HL-60/S4 treated with phorbol 12-myristate 13-acetate at 8.2 ng/mL for 4 days and 3 days (cell line): ENCODE results near the gene RAB6A.
"Not testable (repeated sequence)": the region's sequence is repeated elsewhere in the genome, so short reads cannot be mapped to it uniquely, and the experiment has no call there.

ENCODE experiments used
- in situ Hi-C: fragments of 300-500 bp; cut with MboI; formaldehyde crosslinking; loops from 2 replicates; pipeline ENCODE4 v1.15.0; 2022; ENCODE audit warnings: low sequenced_read_pairs

The RAB6A gene

GRCh38 chr11:73766763-73767162, 5.9 kb upstream of the RAB6A start:
- in situ Hi-C loops, result no loop called here

DNA sequence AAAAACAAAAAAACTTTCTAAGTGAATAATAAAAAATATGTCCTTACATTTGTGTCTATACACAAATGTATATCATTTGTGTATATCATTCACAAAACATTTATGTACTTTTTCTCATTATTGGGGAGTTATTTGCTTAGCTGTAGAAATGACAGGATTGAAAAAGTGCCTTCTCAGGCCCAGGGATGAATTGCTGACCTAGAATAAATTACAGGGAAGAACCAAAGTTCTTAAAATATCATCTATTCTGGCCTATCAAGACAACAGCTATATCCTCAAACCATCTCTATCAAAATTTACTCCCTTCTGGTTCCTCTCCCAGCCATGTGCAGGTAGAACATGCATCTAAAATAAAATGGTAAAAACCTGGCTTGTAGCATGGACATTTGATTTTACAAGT, 1.9 kb upstream of the RAB6A start:
- in situ Hi-C loops, result no loop called here

GRCh38 chr11:73761403-73761945, 600 bp upstream of the RAB6A start:
- in situ Hi-C loops, result no loop called here

DNA sequence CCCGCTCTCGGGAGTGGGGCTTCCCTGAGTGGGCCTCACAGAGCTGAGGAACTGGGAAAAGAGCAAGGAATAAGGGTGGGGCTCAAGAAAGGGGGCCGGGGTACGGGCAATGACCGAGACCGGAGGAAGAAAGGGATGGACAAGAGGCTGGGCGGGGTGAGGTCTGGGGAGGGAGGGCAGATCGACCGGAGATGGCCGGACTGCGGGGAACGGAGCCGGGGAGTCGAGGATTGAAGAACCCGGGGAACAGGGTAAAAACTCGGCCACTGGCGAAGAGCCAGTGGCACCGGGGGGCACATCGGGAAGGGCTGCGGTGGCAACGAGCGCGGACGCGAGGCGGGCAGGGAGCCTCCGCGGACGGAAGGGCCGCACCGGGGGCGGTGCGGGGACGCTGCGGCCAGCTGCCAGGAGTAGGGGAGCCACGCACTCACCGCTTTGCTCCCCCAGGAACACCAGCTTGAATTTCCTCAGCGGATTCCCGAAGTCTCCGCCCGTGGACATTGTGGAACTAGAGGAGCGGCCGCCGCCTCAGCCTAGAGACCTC, 667 bp downstream of the RAB6A start:
- in situ Hi-C loops, result no loop called here

- in situ Hi-C loops, result no loop called here
Observed at GRCh38 chr11:73759610-73760134, 1.2 kb downstream of the RAB6A start.

DNA sequence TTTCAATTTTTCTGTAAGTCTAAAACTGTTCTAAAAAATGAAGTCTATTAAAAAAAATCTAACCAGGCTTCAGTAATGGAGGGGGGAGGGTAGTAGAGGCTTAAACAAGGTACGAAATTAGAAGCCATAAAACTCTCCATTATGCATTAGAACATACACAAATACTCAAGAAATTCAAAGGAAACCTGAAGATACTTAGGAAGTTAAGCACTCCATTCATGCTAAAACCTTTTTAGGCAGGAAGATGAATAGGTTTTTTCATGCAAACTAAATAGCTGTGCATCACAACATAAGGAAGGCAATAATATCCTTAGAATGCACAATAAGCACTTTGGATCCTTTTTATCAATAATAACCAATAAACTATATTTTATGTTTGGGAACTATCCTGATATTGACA, 2.4 kb downstream of the RAB6A start:
- in situ Hi-C loops, result no loop called here

DNA sequence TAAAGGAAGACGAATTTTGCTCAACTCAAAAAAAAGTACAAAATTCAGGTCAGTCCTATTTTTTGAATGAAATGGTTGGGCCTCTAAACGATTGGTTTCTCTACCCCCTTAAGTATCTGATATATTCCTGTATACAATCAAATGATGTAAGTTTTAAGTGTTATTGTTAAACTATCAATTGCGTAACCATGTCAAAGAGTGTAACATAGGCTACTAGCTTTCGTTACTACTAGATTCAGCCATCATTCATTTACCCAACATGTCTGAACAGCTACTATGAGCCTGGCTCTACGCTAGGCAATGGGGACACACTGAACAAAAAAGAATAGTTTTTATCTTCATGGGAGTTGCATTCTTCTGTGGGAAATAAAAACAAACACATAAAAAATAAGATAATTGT, 3.3 kb downstream of the RAB6A start:
- in situ Hi-C loops, result no loop called here

DNA sequence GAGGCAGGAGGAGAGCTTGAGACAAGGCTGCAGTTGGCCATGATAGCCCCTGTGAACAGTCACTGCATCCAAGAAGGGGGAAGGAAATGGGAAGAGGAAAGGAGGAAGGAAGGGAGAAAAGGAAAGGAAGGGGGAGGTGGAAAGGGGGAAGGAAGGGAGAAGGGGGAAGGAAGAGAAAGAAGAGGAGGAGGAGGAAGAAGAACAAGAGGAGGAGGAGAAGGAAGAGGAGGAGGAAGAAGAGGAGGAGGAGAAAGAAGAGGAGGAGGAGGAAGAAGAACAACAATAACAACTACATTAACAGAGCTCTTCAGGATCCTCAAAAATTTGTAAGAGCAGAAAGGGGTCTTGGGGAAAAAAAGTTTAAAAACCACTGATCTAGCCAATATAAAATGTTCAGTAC, 5.2 kb downstream of the RAB6A start:
- in situ Hi-C loops, result no loop called here

DNA sequence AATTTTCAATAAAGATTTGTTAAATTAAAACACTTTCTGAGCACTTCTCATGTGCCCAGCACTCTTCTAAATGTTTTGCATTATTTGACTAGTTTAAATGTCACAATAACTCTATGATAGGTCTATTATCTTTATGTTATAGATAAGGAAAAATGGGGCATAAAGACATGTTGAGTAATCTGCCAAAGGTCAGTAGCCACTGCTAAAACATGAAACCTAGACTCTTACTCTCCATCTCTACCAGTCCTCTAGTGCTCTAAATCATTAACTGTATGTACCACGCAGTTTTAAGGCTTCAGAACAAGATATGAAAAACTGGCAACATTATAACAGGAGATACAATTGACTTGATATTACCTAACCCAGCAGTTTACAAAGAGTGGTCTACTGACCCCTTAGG, 6.9 kb downstream of the RAB6A start:
- in situ Hi-C loops, result no loop called here

DNA sequence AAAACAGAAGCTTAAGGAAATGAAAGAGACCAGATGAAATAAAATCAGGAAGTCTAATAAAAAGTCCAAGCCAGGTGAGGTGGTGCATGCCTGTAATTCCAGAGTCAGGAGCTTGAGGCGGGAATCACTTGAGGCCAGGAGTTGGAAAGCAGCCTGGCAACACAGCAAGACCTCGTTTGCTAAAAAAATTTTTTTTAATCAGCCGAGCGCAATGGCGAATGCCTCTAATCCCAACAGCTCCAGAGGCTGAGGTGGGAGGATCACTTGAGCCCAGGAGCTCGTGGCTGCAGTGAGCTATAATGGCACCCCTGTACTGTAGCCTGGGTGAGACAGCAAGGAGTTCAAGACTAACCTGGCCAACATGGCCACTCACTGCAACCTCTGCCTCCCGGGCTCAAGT, 8.0 kb downstream of the RAB6A start:
- in situ Hi-C loops, result no loop called here

DNA sequence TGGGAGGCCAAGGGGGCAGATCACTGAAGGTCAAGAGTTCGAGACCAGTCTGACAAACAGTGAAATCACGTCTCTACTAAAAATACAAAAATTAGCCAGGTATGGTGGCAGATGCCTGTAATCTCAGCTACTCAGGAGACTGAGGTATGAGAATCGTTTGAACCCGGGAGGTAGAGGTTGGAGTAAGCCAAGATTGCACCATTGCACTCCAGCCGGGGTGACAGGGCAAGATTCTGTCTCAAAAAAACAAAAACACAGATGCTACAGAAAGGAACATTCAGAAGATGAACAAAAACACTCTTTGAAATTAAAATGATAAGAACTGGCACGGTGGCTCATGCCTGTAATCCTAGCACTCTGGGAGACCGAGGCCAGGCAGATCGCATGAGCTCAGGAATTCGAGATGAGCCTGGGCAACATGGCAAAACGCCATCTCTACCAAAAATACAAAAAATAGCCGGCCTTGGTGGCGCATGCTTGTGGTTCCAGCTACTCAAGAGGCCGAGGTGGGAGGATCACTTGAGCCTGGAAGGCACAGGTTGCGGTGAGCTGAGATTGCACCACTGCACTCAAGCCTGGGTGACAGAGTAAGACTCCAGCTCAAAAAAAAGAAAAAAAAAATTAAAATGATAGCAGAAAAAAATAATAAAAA, 8.5 kb downstream of the RAB6A start:
- in situ Hi-C loops, result no loop called here

DNA sequence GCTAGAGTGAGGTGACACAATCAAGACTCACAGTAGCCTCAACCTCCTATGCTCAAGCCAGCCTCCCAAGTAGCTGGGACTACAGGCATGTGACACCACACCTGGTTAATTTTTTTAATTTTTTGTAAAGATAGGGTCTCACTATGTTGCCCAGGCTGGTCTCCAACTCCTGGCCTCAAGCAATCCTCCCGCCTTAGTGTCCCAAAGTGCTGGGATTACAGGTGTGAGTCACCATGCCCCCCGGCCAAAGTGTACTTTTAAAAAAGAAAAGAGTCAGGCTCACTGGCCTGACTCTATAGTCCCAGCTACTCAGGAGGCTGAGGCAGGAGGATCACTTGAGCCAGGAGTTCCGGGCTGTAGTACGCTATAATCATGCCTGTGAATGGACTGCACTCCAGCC, 10.0 kb downstream of the RAB6A start:
- in situ Hi-C loops, result not testable (repeated sequence)

DNA sequence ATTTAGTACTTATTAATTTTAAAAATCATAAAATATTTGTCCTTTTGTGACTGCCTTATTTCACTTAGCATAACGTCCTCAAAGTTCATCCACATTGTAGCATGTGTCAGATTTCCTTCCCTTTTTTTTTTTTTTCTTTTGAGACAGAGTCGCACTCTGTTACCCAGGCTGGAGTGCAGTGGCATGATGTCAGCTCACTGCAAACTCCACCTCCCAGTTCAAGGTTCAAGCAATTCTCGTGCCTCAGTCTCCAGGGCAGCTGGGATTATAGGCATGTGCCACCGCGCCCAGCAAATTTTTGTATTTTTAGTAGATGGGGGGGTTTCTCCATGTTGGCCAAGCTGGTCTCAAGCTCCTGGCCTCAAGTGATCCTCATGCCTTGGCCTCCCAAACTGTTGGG, 10.6 kb downstream of the RAB6A start:
- in situ Hi-C loops, result no loop called here

- in situ Hi-C loops, result no loop called here
Observed at GRCh38 chr11:73749118-73749517, 11.8 kb downstream of the RAB6A start.

- in situ Hi-C loops, result no loop called here
Observed at GRCh38 chr11:73748300-73748699, 12.6 kb downstream of the RAB6A start.

GRCh38 chr11:73747762-73748161, 13.1 kb downstream of the RAB6A start:
- in situ Hi-C loops, result no loop called here

DNA sequence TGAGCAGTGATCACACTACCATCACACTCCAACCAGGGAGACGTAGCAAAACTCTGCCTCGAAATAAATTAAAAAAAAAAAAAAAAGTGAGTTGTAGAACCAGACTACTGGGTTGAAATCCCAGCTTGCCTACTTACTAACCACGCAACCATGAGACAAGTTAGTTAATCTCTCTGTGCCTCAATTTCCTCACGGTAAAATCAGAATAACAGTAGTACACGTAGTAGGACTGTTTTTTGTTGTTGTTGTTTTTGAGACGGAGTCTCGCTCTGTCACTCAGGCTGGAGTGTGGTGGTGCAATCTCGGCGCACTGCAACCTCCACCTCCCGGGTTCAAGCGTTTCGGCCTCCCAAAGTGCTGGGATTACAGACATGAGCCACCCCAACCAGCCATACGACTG, 14.2 kb downstream of the RAB6A start:
- in situ Hi-C loops, result no loop called here

DNA sequence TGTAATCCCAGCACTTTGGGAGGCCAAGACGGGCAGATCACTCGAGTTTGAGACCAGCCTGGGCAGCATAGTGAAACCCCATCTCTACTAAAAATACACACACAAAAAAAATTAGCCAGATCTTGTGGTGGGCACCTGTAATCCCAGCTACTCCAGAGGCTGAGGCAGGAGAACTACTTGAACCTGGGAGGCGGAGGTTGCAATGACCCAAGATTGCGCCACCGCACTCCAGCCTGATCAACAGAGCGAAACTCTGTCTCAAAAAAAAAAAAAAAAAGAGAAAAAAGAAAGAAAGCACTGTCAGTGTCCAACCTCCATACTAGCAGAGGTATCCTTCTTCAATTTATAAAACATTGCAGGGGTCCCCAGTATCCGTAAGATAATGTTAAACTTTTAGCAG, 17.8 kb downstream of the RAB6A start:
- in situ Hi-C loops, result no loop called here

DNA sequence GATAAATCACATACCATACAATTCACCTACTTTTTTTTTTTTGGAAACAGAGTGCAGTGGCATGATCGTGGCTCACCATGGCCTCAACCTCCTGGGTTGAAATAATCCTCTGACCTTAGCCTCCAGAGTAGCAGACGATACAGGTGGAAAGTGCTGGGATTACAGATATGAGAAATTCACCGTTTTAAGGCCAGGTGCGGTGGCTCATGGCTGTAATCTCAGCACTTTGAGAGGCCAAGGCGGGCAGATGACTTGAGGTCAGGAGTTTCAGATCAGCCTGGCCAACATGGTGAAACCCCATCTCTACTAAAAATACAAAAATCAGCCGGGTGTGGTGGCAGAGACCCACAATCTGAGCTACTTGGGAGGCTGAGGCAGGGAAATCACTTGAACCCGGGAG, 24.9 kb downstream of the RAB6A start:
- in situ Hi-C loops, result not testable (repeated sequence)

- in situ Hi-C loops, result no loop called here
Observed at GRCh38 chr11:73734993-73735392, 25.9 kb downstream of the RAB6A start.

DNA sequence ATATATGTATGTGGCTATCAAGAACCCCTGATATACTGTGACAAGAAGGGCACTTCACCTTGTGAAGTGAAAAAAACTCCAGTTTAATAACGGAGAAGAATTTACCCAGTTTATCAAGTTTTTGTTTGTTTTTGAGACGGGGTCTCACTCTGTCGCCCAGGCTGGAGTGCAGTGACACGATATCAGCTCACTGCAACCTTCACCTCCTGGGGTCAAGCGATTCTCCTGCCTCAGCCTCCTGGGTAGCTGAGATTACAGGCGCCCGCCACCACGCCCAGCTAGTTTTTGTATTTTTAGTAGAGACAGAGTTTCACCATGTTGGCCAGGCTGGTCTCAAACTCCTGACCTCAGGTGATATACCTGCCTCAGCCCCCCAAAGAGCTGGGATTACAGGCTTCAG, 26.9 kb downstream of the RAB6A start:
- in situ Hi-C loops, result not testable (repeated sequence)

DNA sequence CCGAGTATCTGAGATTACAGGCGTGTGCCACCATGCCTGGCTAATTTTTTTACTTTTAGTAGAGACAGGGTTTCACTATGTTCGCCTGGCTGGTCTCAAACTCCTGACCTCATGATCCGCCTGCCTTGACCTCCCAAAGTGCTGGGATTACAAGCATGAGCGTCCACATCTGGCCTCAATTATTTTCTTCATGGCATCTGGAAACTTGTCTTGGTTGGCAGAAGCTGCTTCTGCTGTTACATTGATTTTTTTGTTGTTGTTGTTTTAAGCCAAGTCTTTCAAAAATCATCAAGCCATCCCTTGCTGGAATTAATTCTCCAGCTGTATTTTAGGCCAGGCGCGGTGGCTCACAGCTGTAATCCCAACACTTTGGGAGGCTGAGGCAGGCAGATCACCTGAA, 27.9 kb downstream of the RAB6A start:
- in situ Hi-C loops, result not testable (repeated sequence)
